SW 1271 (cell line): ENCODE data around the gene PAXX.

ENCODE experiments used
- DNase-seq, 2 experiments: peaks; one replicate each; lab custom pipeline; 2025; lab: John Stamatoyannopoulos, UW

PAXX gene

DNA sequence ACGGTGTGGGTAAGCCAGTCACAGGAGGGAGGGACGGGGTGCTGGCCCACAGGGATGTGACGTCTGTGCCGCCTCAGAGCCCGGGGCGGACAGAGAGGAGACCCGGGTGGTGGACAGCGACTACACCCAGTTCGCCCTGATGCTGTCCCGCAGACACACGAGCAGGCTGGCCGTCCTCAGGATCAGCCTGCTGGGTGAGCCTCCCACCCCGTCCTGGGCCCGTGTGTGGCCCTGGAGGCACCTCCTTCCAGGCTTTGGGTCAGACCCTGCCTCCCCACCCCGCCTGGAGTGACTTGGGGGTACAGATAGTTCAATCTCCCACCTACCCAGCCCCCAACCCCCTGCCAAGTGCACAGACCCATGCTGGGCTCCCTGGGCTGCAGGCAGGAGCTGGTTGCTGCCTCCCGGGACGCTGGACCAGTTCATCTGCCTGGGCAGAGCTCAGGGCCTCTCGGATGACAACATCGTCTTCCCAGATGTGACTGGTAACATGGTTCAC, 38.4 kb upstream of the PAXX start:
- no peak for DNase-seq

DNA sequence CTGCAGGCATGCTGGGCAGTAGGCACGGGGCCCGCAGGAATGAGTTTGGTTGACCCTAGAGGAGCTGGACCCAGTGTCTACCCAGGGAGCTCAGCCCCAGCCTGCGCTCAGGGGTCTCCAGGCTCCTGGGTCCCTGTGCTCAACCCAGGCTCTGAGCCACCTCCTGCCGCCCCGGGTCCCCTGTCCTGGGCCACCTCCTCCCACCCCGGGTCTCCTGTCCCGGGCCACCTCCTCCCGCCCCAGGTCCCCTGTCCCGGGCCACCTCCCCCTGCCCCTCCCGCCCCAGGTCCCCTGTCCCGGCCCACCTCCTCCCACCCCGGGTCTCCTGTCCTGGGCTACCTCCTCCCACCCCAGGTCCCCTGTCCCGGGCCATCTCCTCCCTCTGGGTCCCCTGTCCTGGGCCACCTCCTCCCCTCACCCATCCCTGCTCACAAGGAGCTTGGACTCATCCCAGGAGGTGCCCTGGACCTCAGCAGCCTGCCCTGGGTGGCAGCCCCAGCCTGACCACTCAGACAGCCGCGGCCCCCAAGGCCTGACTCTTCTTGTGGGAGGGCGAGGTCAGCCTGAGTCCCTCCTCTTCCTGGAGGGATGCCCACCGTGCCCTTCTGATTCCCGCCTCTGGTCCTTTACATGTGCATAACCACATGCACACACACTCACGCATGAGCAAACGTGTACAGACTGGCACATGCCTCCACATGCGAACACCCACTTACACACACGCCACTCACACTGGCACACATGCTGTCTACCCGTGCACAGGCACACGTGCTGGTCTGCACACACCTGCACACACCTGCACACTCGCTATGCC, 37.7 kb upstream of the PAXX start:
- no peak for DNase-seq

DNA sequence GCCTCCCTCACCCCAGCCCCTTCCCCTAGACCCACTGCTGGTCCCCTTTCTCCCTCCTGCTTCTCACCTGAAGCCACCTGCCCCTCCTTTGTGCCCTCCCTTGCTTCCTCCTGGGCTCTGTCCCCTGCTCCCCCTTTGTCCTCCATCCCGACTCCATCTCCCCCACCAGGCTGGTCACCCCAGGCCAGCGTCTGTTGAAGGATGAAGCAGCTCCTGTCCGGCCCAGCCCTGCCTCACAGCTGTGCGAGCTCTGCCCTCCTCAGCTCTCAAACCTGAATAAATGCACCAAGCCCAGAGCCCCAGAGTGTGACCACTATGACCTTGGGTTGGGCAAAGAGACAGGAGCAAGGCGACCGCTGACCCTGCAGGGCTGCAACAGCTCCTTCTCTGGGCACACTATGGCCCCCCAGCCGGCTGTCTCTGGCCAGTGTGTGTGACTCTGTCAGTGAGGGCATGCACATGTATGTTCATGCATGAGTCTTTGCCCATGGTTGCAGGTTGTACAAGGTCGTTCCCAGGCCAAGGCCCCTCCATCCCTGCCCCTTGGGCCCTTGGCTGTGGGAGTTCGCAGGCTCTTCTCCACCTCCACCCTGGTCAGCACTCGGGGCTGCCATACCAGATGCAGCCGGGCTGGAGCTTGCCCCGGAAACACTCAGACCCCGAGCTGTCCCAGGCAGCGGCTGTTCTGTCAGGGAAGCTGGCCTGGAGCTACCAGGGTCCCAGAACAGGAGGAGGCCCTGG, 36.9 kb upstream of the PAXX start:
- no peak for DNase-seq

DNA sequence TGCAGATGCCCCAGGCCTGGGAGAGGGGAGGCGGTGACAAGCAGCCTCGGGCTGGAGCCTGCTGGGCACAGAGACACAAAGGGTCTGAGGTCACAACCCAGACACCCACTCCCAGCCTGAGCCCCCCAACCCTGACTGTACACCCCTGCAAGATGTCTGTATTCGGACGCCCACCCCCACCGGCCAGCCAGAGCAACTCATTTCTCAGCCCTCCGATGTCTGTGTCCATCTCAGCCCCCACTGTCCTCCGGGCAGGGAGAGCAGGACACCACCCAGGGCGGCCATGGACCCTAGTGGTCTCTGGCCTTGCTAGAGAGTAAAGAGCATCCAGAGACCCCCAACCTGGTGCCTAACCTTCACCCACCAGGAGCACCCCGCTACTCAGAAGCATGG, 36.3 kb upstream of the PAXX start:
- no peak for DNase-seq

DNA sequence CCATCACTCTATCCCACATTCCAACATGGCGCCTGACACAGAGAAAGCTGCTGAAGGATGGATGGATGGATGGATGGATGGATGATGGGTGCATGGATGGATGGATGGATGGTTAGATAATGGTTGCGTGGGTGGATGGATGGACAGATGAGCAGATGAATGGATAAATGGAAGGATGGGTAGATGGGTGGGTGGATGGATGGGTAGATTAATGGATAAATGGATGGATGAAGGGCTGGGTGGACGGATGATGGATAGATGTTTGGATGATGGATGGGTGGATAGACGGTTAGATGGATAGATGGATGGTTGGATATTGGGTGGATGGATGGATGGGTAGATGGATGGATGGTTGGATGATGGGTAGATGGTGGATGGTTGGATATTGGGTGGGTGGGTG, 35.6 kb upstream of the PAXX start:
- DNase-seq, result no peak

DNA sequence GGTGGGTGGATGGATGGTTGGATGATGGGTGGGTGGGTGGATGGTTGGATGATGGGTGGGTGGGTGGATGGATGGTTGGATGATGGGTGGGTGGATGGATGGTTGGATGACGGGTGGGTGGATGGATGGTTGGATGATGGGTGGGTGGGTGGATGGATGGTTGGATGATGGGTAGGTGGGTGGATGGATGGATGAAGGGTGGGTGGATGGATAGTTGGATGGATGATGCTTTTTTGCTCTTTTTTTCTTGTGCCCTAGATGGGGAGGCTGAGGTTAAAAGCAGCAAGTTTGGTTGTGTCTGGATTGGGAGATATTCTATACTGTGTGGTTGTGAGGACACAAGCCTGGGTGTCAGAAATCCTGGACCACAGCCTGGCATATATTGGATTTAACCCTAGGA, 34.8 kb upstream of the PAXX start:
- no peak for DNase-seq

DNA sequence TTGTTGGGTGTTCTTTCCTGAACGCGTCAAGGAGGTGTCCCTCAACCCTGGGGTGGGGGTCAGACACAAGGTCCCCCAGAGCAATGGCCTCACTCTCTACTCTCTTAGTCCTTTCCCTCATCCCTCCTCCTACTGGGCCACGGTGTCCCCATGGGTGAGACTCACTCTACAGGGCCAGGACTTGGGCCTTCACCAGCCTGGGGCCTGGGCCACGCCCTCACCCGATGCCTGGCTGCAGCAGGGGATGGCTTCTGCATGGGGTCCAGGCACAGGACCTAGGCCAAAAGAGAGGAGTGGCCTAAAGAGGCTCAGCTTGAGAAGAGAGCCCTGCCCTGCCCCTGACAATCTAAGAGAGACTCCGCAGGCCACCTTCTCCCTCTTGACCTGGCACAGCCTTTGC, 34.3 kb upstream of the PAXX start:
- DNase-seq, result no peak

DNA sequence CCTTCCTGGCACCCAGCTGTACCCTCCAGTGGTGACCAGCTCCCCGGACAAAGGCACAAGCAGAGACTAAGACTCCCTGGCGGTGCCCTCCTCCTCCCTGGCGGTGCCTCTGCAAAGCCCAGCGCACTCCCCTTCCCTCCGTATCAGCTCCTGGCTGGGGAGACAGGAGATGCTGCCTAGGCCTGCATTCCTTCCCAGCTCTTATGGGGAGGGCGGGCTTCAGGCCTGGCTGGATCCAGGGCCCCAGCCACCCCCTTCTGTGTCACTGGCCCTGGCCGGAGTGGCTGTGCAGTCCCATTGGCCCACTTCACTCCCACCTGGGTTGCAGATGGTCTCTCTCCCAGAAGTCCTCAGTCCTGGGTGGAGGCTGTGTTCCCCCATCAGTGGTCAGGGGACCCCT, 33.7 kb upstream of the PAXX start:
- DNase-seq, result no peak

DNA sequence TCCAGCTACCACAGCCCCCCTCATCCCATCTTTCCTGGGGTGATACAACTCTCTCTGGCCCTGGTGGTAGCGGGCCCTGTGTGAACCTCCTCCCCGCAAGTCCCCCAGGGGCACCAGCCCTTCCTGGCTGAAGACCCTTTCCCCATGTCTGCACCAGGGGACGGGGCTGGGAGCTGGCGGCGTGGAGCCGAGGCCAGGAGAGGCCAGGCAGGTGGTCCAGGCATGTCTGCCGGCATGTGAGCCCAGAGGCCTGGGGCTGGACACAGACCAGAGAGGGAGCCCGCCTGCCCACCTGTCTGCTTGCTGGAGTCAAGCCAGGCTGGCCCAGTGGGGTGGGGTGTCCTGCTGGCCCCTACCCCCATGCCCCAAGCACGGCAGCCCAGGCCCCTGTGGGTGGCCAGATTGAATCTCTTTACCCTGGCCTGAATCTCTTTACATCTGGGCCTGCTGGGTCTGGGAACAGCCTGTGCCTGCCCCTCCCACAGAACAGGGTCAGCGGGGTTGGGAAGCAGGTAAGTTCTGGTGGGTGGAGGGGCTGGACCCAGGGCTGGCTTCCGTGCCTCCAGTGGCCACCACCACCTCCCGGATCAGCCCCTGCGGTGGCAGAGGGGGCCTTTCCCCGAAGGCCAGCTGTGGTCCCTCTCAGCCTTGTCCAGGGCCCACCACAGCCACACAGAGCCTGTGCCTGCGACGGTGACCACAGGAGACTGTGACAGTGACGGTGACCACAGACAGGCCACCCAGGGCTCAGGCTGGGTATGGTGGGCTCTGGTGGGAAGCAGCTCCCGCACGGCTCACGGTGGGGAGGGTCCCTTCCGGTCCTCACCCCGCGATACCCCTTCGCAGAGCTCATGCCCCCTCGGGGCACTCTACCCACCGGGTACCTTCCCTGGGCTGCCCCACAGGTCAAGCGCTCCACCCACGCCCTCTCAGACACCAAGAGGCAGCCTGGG, 33.0 kb upstream of the PAXX start:
- no peak for DNase-seq

DNA sequence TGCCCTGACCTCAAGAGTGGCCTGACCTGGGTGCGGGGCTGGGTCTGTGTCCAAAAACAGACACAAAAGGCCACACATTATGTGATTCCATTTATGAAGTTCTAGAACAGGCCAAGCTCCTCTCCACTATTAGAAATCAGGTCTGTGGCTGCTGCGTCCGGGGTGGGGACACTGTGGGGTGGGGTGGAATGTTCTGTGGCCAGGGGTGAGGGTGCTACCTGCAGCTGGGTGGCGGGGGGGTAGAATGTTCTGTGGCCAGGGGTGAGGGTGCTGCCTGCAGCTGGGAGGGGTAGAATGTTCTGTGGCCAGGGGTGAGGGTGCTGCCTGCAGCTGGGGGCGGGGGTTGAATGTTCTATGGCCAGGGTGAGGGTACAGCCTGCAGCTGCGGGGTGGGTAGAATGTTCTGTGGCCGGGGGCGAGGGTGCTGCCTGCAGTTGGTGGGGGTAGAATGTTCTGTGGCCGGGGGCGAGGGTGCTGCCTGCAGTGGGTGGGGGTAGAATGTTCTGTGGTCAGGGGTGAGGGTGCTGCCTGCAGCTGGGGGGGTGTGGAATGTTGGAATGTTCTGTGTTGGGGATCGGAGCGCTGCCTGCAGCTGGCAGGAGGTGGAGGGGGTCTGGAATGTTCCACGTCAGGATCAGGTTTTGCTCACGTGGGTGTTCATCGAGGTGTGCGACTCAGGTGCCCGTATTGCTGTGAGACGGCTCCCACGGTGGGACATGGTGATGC, 31.8 kb upstream of the PAXX start:
- DNase-seq, result no peak

DNA sequence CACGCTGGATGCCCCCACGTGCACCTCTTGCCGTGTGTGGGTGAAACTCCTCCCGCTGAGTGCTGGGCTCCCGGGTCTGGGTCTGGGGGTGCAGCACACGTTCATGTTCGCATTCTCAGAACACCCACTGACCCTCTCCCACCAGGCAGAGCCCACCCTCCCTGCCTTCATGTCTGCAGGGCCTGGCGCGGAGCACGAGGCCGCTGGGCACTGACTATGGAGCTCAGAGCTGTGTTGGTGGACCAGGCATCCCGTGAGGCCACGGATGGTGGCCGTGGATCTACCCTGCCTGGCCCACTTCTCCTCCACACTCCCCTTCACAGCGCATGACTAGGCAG, 31.3 kb upstream of the PAXX start:
- DNase-seq, result no peak

DNA sequence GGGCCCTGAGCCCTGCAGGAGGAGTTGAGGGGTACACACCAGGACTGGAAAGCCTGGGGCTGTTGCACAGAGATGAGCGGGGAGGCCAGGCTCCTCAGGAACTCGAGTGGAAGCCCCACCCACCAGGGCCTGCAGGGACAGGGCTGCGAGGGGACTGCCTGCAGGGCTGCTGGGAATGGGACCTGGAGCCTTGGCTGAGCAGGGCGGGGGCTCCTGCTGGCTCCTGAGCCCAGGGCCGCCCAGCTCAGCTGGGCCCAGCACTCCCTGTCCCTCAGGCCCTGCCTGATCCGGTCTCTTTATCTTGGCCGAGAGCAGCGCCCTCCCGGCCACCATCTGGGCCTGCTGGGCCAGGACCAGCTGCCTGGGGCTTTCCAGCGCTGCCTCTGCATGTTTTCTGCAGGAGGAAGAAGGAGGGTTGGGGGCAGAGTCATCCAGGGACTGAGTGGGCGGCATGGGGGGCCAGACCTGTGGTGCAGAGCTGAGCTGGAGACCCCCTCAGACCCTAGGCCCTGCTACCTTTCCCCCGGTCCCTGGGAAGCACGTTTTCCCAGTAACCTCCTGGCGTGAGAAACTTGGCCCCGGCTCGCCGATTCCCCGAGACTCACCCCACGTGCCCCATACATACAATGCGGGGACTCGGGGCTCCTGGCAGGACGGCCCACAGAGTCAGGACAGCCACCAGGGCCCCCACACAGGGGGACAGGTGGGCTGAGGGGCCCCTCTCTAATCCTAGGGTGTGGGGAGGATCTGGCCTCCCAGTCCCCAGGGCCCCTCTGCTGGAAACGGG, 30.8 kb upstream of the PAXX start:
- DNase-seq, result no peak

DNA sequence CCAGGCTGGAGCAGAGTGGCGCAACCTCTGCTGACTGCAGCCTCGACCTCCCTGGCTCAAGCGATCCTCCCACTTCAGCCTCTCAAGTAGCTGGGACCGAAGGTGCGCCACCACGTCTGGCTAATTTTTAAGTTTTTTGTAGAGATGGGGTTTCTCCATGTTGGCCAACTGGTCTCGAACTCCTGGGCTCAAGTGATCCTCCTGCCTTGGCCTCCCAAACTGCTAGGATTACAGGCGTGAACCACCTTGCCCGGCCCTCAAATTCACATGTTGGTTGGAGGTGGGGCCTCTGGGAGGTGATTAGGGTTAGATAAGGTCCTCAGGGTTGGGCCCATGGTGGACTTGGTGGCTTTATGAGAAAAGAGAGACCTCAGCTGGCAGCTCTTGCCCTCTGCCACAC, 30.1 kb upstream of the PAXX start:
- no peak for DNase-seq

DNA sequence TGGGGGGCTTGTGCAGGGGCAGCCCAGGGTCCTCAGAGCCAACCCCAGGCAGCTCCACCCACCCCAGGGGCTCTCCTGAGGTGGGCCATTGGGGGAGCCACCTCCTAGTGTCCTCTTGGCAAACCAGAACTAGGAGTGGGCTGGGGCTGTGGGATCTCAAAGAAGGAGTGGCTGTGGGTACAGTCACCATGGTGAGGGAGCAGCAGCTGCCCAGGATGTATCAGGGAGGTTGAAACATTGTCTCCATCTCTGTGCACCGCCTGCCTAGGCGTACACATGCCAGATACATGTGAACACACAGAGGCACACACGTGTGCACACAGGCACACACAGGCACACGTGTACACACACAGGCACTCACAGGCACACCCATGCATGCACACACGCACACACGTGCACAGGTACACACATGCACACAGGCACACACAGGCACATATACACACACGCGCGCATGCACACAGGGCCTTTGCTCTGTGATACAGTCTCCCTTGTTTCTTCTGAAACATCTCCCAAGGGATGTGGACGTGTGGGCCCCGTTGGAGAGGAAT, 29.4 kb upstream of the PAXX start:
- DNase-seq, result no peak

DNA sequence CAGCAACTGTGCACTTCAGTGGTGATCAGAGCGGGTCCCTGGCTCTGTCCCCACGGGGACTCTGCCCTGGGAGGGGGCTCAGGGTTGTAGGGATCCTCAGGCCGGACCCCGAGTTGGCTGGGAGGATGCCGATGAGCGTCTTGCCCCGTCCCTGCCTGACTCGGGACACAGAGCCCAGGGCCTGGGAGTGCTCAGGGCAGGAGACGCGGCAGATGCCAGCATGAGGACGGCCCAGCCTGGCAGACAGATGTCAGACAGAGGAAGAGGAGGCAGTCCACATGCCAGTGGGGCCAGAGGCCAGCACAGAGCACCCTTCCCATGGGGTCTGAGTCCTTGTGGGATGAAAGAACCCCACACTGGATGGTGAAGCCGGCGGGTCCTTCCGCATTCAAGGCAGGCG, 28.9 kb upstream of the PAXX start:
- no peak for DNase-seq

DNA sequence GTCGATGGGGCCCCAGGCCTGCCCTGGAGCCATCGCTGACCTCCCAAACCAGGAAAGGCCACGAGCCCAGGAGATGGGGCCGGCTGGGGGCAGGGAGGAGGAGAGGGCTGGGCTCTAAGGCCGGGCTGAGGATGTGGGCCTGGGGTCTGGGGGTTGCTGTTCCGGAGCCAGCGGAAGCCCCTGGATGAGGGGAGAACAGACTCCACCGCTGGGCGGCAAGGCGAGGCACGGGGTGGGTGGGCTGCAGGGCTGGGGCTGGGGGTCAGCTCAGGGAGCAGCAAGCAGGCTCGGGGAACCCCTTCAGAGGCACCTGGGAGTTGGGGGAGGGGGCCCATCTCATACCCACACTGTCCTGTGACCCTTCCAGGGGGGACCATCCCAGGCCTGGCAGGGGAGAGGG, 28.5 kb upstream of the PAXX start:
- DNase-seq, result no peak

DNA sequence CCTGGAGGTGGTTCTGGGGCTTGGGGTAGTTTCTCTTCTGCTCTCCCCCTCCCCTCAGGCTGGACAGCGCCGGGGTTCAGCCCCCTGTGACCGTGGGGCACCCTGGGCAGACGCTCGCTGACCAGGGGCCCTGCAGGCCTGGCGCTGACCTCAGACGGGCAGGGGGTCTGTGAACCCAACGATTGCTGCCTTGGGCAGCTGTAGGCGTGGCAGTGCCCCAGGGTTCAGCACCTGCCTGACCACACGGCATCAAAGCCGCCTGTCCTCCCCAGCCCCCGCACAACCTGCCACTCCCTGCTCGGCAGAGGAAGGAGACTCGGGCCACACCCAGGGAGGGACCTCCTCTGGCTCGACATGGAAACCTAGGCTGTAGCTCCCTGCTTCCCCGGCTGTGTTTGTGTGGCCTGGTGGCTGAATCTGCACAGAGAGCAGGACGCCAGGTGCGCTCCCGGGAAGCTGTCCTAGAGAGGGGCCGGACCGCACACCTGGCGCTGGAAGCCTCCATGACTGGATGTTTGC, 28.0 kb upstream of the PAXX start:
- no peak for DNase-seq

DNA sequence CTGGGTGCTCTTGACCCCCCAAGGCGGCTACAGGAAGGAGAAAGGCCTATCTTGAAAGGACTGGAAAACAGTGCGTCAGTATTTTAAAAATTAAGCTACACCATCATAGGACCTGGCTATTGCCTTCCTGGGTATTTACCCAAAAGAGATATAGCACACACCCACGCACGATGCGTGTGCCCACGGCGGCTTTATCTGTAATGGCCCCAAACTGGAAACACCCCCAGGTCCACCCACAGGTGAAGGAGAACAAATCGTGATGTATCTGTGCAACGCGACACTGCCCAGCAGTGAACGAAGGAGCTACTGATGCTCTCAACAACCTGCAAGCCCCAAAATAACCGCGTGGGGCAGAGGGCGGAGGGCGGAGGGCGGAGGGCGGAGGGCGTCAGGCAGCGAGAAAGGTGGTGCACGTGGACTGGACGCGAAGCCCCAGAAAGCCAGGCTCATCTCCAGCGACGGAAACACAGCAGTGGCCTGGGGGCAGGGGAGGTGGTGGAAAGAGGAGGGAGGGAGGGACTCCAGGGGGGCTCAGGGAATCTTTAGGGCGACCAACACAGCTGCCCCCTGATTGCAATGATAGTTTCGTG, 27.3 kb upstream of the PAXX start:
- DNase-seq, result no peak

DNA sequence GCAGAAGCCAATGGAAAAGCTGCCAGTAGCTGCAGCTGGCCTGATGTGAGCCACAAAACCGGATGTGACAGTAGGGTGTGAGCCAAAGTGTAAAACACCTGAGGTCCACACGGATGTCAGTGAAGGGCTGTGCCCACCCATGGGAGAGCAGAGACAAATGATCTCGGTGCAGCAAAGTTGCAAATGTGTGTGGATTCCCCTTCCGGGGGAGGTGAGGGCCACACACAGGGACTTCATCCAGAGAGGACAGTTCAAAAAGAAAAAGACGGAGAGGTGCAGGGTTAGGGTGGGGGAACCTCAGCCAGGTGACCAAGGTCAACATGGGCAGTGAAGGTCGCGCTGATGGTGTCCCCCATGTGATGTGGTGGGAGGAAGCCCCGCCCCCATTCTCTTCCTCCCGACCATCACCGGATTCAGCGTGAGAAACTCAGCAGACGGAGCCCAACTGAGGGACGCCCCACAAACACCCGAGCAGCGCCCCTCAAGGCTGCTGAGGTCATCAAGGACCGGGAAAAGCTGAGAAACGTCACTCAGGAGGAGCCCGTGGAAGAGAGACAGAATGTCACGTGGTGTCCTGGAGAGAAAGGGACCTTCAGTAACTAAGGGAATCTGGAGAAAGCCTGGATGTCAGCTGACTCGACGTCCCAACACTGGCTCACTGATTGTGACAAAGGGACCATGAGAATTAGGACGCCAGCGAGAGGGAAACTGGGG, 26.3 kb upstream of the PAXX start:
- no peak for DNase-seq
